NCI-H1417 treated with DMSO at 0.1 percent for 48 hours (cell line): ENCODE data around the gene EVI5.
A peak's percentile ranks its signal among the peaks of the same experiment; 100 is the strongest.

ENCODE experiments used
- DNase-seq: peaks from one replicate; lab custom pipeline; 2025; lab: John Stamatoyannopoulos, UW

EVI5 gene

DNA sequence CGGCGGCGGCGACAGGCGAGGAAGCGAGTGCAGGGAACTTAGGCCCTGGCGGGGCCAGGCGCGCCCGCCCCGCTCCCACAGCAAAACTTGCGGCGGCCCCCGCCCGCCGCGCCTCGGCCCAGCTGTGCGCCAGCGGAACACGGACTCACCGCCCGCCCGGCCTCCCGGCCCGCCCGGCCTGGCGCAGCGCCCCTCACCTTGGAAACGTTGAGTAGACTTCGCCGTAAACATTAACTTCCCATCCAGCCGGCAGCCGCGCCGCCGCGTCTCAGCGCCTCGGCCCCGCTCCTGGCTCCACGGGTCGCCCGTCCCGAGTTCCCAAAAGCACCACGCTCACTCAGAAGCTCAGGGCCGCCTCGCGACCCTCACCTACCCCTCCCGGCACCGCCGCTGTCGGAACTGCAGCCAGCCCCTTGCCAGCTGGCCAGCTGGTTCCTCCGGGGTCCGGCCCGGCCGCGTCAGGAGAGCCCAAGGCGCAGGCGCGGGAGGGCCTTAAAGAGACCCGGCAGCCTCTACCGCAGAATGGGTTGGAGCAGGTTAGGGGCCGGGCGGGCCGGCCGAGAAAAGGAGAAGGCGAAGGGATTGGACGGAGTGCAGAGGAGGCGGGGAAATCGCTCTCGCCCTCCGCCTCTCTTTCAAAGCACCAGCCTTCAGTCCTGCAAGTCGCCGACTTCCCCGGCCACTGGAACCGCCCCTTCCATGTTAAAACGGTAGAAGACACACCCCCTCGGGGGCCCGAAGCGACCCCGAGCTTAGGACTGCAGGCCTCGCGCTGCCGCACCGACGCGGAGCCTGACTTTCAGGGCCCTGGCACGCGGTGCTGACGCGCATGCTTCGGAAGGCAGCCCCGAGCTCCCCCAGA lies at the start of gene EVI5:
Gene EVI5, minus strand, starts transcription at position 470 of the 862 bp plus-strand sequence. CDS start 48,562 bp downstream, outside the sequence.
- peak; percentile 90 for DNase-seq

GRCh38 chr1:92834617-92835016 lies 49.7 kb upstream of the EVI5 start:
- DNase-seq, result no peak

DNA sequence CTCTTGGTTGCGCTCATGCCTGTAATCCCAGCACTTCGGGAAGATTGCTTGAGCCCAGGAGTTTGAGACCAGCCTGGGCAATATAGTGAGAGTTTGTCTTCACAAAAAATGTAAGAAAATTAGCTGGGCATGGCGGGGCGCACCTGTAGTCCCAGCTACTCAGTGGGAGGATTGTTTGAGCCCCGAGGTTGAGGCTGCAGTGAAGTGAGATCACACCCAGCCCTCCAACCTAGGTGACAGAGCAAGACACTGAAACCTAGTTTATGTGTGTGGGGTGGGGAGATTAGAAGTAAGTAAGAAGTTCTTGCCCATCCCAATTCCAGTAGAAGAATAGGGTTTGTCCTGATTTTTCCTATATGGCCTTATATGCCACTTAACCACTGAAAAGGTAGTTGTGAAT lies 48.9 kb upstream of the EVI5 start:
- DNase-seq, result no peak

GRCh38 chr1:92832537-92833114 lies 47.7 kb upstream of the EVI5 start:
- DNase-seq, result no peak

- DNase-seq, result peak; percentile 69
Measured at GRCh38 chr1:92831762-92832536, 47.0 kb upstream of the EVI5 start, which contains the start of gene RPL5. Gene RPL5, plus strand, starts transcription at chr1:92832040. Its CDS starts 75 bp downstream, at chr1:92832115.

GRCh38 chr1:92831368-92831761 lies 46.5 kb upstream of the EVI5 start:
- DNase-seq, result no peak

DNA sequence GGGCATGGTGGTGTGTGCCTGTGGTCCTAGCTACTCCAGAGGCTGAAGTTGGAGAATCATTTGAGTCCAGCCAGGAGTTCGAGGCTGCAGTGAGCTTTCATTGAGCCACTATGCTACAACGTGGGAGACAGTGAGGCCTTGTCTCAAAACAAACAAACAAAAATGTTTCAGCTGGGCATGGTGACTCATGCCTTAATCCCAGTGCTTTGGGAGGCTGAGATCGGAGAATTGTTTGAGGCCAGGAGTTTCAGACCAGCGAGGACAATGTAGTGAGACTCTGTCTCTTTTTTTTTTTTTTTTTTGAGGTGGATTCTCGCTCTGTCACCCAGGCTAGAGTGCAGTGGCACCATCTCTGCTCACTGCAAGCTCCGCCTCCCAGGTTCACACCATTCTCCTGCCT lies 41.9 kb upstream of the EVI5 start:
- DNase-seq, result no peak

DNA sequence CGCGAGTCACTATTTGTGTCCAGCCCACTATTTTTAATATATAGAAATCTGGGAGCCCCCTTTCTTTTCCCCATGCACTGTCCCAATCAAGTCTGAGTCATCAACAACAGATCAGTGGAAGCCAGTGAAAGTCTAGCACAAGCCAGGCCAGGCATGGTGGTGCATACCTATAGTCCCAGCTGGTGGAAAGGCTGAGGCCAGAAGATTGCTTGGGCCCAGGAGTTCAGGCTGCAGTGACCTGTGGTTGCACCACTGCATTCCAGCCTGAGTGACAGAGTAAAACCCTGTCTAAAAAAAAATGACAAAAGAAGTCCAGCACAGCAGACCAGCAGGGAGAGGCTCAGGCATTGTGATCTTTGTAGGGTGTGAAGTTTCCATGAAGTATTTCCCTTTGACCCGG lies 38.0 kb upstream of the EVI5 start:
- no peak for DNase-seq

- DNase-seq, result no peak
Measured at GRCh38 chr1:92820551-92820950, 35.6 kb upstream of the EVI5 start.

- DNase-seq, result no peak
Measured at GRCh38 chr1:92820024-92820423, 35.1 kb upstream of the EVI5 start.

GRCh38 chr1:92817986-92818764 lies 33.3 kb upstream of the EVI5 start:
- DNase-seq, result no peak

DNA sequence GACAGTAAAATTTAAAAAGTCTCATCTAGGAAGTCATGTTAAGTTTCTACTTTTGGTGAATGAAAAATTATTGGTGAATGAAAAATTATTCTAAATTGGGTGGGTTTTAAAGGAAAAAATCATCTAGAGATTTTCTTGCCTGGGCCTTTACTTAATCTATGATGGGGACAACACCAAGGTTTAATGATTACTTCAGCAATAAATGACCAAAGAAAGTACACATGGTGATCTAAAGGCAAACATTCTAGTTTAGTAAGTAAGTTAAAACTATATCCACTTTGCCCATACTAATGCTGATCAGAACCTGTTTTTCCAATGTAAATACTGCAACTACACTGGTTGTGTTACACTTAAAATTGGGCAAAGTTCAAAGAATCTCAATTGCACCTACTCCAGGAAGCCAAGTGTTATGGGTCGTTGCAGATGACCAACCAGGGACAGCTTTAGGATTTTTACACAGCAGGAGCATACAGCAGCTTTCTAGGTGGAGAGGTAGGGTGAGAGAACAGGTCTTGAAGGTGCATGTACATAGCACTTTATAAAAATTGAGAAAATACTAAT lies 32.3 kb upstream of the EVI5 start:
- no peak for DNase-seq

DNA sequence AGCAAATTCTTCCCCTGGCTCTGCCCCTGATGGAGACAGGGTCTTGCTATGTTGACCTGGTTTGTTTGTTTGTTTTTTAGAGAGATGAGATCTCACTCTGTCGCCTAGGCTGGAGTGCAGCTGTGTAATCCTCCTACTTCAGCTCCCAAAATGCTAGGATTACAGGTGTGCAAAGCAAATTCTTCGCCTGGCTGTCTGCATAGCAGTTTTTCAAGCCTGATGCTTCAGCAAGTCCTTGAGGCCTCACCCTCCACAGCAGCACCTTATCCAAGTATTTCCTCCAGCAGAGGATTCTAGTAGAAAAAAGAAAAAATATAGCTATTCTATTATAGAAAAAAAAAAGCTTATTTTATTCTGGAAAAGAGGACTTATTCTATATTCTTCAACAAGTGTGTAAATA lies 31.8 kb upstream of the EVI5 start:
- DNase-seq, result no peak

DNA sequence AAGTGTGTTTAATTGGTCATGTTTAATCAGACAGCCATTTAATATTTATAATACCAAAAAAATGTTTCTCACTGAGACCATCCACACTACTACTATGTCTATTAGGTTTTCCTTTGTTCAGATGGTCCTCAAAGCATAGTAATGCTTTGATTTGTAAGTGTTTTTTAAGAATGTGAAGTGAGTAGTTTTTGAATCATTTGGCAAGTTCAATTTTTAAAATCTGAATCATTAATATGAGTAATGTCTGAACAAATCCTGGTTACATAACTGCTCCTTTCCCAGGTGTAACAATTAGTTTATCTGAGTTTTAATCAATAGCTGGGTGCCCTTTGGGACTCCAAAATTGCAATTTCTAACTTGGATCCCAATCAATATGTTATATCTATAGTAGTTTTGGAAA lies 23.5 kb upstream of the EVI5 start:
- no peak for DNase-seq

DNA sequence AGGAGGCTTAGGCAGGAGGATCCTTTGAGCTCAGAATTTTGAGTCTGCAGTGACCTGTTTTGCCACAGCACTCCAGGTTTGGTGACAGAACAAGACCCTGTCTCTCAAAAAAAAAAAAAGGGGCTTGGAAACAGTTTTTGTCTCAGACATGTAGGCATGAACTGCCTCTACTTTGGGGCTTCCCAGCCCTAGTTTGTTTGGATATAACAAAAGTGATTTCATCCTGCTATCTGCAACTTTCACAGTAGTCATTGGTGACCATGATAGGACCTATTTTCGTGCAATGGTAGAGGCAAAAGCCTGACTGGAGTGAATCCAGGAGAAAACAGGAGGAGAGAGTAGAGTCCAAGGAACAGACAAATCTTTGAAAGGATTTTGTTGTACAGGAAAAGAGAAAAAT lies 20.3 kb upstream of the EVI5 start:
- no peak for DNase-seq

GRCh38 chr1:92804721-92805201 lies 19.9 kb upstream of the EVI5 start:
- DNase-seq, result no peak

GRCh38 chr1:92803140-92803887 lies 18.4 kb upstream of the EVI5 start:
- DNase-seq, result no peak

DNA sequence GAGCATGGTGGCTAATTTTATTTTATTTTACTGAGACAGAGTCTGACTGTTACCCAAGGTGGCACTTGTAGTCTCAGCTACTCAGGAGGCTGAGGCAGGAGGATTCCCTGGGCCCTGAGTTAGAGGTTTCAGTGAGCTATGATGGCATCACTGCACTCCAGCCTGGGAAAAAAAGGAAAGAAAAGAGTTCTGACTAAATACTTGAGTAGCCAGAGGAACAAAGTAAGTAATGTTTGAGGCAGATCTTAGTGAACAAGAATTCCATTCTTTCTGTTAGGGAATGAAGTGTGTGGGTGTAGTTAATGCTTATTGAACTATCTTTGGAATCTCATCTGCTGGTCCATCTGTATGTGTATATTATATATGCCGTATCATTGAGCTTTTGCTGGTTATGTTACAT lies 13.1 kb upstream of the EVI5 start:
- no peak for DNase-seq

DNA sequence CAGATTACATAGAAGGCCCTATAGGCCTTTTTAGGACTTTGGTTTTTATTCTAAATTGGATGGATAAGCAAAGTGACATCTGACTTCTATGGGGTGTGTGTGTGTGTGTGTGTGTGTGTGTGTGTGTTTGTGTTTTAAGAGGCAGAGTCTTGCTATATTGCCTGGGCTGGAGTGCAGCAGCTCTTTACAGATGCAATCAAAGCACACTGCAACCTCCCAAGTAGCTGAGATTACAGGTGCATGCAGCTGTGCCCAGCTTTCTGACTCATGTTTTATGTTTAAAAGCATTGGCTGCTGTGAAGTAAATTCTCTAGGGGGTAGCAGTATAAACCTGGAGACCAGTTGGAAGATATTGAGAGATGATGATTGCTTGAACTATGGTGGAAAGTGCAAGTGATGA lies 12.4 kb upstream of the EVI5 start:
- DNase-seq, result no peak

DNA sequence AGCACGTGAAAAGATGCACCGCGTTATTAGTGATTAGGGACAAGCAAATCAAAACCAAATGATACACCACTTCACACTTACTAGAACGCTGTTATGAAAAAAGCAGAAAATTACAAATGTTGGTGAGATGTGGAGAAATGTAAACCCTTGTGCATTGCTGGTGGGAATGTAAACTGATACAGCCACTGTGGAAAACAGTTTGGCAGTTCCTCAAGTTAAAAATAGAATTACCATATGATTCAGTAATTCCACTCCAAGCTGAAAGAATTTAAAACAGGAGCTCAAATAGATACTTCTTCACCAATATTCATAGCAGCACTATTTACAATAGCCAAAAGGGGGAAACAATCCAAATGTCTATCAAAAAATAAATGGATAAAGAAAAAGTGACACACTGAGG lies 10.3 kb upstream of the EVI5 start:
- no peak for DNase-seq

GRCh38 chr1:92792340-92792782 lies 7.5 kb upstream of the EVI5 start:
- DNase-seq, result no peak
